GM21786 (cell line): Measurements from ENCODE around the gene OMP.
A peak's percentile ranks its signal among the peaks of the same experiment; 100 is the strongest.
"Not testable (repeated sequence)": the region's sequence is repeated elsewhere in the genome, so short reads cannot be mapped to it uniquely, and the experiment has no call there.

Experiments
- ATAC-seq: cut with Tn5 transposase; IDR thresholded peaks from one replicate; pipeline ENCODE4 v1.9.1; 2021; ENCODE audit not compliant: unreplicated experiment

The OMP gene, protein sequence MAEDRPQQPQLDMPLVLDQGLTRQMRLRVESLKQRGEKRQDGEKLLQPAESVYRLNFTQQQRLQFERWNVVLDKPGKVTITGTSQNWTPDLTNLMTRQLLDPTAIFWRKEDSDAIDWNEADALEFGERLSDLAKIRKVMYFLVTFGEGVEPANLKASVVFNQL

DNA sequence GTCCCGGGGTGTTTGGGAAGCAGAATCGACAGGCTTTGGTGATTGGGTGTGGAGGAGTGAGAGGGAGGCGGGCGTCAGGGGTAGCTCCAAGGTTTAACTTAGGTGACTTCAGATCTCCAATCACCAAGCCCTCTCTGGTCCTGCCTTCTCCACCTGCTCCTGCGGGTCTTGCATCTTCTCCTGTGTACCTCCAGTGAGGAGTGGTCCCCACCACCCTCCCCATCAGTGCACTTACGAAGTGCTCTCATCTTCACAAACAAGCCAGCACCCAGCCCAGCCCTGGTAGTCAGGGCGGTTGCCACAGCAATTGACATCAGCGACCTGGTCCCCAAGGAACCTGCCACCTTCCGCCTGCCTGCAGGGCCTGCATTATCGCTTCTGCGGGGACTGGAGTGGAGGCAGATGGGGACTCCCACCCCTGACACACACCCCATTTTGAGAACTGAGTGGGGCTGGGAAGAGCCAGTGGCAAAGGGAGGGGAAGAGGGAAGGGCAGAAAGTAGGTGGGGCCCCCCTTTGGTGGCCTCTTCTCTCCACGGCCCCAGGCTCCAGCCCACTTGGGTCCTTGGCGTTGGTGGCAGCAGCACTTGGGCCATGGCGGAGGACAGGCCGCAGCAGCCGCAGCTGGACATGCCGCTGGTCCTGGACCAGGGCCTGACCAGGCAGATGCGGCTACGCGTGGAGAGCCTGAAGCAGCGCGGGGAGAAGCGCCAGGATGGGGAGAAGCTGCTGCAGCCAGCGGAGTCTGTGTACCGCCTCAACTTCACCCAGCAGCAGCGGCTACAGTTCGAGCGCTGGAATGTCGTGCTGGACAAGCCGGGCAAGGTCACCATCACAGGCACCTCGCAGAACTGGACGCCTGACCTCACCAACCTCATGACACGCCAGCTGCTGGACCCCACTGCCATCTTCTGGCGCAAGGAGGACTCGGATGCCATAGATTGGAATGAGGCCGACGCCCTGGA is at the start of gene OMP:
Gene OMP (plus strand): TSS at position 595 of the 965 bp plus-strand sequence. CDS start 0 bp downstream, at position 595.
- no peak for ATAC-seq

DNA sequence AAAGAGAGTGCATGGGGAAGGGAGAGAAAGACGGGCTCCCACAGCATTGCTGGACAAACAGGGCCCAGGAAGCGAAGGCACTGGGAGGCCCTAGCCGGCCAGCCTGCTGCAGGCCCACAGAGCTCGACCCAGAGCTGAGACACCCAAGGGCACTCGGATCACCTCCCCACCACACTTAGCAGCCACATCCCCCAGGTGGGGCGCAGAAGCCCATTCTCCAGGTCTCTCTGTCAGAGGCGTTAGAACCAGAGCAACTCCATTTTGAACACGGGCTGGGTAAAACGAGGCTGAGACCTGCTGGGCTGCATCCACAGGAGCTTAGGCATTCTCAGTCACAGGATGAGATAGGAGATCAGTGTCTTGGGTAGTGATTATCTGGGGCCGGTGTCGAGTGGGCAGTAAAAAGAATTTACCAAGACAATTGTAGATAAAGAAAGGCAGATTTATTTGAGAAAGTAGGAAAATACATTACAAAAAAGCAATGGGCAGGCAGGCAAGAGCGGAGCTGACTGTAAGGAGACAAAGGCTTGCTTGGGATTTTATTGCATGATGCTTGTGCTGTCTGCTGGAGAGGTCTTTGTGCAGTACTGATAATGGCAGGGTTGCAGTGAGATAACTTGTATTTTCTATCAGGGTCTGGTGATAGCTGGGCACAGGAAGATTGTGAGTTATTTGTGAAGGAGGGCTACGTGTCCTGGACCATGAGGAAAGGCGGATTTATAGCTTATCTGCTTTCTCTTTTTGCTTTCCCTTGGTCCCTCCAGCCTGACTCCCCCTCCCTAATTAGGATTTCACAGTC is 49.2 kb upstream of the OMP start:
- no peak for ATAC-seq

DNA sequence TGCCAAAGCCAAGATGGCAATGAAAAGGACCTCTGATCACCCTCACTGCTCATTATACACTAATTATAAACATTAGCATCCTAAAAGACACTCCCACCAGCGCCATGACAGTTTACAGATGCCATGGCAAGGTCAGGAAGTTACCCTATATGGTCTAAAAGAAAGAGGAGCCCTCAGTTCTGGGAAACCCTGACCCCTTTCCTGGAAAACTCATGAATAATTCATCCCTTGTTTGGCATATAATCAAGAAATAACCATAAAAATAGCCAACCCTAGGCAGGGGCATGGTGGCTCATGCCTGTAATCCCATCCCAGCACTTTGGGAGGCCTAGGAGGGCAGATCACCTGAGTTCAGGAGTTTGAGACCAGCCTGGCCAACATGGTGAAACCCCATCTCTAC is 48.6 kb upstream of the OMP start:
- ATAC-seq, result no peak

DNA sequence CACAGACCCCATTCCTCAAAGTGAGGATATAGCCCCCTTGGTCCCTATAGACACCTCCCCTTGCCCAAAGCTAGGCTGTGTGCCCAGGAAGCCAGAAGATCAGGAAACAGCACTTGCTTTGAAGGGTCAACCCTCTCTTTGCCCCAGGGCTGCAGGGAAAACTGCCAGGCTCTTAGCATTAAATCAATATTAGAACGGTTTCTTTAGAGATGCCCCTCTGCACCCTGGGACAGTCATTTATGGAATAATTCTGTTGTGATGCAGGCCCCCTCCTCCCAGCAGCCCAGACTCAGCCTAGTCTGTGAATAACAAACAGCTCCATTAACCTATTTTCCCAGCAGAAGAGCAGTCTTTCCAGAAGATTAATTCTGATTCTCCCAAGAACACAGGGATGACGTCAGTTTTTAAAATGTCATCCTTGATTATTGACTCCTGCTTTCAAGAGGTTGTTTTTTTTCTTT is 47.5 kb upstream of the OMP start:
- no peak for ATAC-seq

DNA sequence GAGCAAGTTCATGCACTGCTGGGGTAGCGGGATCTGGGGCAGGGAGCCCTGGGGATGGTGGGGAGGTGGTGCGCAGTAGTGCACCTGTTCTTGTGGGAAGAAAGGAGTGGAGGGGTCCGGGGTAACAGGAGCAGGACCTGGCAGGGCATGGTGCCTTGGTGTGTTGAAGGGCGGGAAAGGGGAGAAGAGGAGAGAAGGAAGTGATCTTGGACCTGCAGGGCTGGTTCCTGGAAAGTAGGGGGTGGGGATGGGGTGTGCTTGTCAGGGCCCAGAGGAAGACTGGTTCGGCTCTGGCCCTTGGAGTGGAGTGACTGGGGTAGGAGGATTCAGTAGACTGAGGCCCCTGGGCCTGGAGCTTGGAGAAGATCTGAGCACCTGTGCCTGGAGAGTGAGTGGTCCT is 46.7 kb upstream of the OMP start:
- no peak for ATAC-seq

DNA sequence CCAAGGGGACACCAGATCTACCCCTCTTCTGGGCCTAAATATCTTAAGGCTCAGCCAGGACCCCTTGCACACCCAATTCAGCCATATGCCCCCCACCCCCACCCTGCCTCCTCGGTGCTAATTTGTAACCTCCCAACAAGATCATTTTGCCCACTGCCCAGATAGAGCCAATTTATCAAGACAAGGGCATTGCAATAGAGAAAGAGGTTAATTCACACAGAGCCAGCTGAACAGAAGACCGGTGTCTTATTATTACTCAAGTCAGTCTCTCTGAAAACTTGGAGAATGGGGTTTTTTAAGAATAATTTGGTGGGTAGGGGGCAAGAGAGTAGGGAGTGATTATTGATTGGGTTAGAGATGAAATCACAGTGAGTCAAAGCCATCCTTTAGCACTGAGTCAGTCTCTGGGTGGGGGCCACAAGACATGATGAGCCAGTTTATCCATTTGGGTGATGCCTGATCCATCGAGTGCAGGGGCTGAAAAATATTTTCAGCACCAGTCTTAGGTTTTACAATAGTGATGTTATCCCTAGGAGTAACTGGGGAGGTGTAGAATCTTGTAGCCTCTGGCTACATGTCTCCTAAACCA is 45.7 kb upstream of the OMP start:
- no peak for ATAC-seq

GRCh38 chr11:77057938-77058474 is 44.6 kb upstream of the OMP start:
- no peak for ATAC-seq

- ATAC-seq, result no peak
These were observed 43.7 kb upstream of the OMP start for GRCh38 chr11:77058900-77059299.

DNA sequence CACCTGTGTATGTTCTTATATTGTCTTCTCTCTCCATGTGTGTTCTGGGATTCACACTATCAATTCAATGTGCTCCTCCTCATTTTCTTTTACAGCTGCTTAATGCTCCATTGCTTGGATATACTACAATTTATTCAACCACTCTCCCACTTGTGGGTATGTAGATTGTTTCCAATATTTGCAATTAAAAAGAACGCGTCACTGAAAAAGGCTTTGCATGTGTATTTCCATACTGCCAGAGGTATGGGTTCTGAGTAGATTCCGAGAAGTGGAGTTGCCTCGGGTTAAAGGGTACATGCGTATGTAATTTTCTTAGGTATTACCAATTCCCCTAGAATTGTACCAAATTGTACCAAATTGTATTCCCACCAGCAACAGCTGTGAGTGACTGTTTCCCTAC is 42.8 kb upstream of the OMP start:
- ATAC-seq, result no peak

GRCh38 chr11:77060234-77060633 is 42.4 kb upstream of the OMP start:
- no peak for ATAC-seq

DNA sequence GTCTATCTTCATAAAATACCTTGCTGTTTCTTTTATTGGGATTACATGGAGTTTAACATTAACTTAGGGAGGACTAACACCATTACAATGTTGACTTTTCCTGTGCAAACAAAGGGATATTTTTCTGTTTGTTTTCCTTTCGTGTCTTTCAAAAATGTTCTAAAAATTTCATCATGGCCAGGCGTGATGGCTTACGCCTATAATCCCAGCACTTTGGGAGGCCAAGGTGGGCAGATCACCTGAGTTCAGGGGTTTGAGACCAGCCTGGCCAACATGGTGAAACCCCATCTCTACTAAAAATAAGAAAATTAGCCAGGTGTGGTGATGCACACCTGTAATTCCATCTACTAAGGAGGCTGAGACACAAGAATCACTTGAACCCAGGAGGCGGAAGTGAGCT is 41.4 kb upstream of the OMP start:
- ATAC-seq, result not testable (repeated sequence)

- no peak for ATAC-seq
These were observed 39.7 kb upstream of the OMP start for GRCh38 chr11:77062924-77063323.

- no peak for ATAC-seq
These were observed 39.2 kb upstream of the OMP start for GRCh38 chr11:77063407-77063806.

DNA sequence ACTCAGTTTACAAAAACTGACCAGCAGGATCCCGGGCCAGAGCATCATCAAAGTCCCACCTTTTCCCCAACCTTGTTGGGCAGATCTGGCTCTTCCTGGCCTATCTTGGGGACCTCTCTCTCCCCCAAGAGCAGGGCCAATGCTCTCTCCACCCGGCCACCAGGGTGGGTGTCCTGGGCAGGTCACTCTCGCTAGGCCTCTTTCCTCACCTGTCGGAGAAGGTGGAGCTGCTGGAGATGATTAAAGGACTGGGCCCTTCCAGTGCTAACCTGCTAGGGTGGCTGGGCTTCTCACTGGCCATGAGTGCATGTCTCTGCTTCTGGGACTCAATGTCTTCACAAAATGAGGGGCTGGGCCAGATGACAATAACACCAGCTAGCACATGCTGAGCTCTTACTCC is 38.8 kb upstream of the OMP start:
- no peak for ATAC-seq

DNA sequence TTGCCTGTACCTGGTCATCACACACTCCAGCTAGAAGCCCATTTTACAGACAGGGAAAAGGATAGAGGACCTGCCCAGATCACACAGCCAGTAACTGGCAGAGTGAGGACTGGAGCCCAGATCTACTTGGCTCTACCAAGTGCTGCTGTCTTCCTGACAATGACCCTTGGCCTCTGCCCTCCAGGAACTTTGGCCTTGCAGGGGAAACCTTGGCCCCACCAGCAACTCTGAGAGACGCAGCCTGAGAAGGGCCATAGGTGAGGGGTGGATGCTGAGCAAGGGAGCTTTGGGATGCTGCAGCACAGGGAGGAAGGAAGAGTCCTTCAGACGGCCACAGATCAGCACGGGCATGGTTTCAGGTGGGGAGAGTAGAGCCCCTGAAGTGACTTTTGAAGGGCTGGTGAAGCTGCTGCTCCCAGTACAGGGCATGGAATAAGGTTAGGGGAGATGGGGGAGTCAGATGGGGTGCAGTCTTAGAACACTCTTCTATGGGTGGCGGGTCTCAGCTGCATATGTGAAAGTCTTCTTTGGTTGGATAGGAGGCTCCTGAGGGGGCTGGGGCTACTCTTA is 37.9 kb upstream of the OMP start:
- no peak for ATAC-seq

GRCh38 chr11:77065878-77066228 is 36.8 kb upstream of the OMP start:
- ATAC-seq, result no peak

GRCh38 chr11:77066229-77067042 is 36.2 kb upstream of the OMP start, which contains the start of gene CAPN5:
TSS of gene CAPN5 (plus strand) at chr11:77066971. CDS start at chr11:77084887, 17,916 bp downstream.
- peak; percentile 74 for ATAC-seq

DNA sequence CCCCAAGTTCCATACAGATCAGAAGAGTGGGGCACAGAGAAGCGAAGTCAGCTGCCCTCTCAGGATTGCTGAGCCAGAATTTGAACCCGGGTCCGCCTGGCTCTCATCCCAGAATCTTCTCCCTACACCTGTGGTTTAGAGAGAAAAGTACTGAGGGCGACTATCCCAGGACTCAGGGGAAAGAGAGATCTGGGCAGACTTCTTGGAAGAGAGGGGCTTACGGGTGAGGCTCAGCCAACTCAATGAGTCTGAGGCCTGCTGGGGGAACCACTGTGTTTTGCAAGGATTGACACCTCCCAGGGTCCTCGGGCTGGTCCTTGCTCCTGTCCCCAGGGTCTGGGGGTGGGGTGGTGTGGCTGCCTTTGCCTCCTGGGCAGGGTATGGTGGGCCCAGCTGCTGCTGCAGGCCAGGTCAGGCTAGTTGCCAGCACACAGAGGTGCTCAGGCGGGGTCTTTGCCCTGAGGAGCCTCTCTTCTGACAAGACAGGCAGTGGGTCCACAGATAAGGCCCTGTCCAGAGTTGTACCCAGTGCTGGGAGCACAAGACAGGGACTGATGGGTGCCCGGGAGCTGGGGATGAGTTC is 34.7 kb upstream of the OMP start:
- no peak for ATAC-seq
